ENCODE measurements around the gene KANK4. TPM values are rescaled to one million over a fixed set of nuclear protein-coding genes. Genes with fewer than 3 reads are reported as not detected.

KANK4 gene
- total and polyA plus RNA-seq, 12 donors: 0.04 to 0.61 (median 0.19) TPM

GRCh38 chr1:62362926-62363325, 43.7 kb upstream of the KANK4 start:
- DNase-seq (no peak), ATAC-seq (no peak)
- Histone ChIP-seq H3K4me1 (no peaks in the 10 kb centered on the region), H3K27me3 (no peaks in the 10 kb centered on the region), H3K4me3 (no peak overlapping the region), H3K36me3 (no peaks in the 10 kb centered on the region), H3K27ac (no peak overlapping the region), H3K9me3 (peaks cover 0 to 11% (median 0%) of the 10 kb centered on the region in 11 donors)
- intact Hi-C loops (cut with DNase I): no loop called here
- no peak for TF ChIP-seq CTCF (IDR thresholded peaks at IDR 0.05)
- WGBS, 2 donors: 62 to 76% methylated on average over 3 of the region's 3 CpGs

GRCh38 chr1:62362061-62362917, 43.1 kb upstream of the KANK4 start:
- ATAC-seq: no peak
- no peak for TF ChIP-seq CTCF (IDR thresholded peaks at IDR 0.05)
- WGBS, 2 donors: 82 to 85% methylated on average over 11 of the region's 11 CpGs
- no peak overlapping the region for H3K4me3 ChIP-seq
- no peaks in the 10 kb centered on the region for H3K27me3 ChIP-seq
- H3K36me3 ChIP-seq: no peaks in the 10 kb centered on the region
- H3K9me3 ChIP-seq: peaks cover 0 to 10% (median 0%) of the 10 kb centered on the region in 11 donors
- intact Hi-C loops (cut with DNase I): no loop called here
- no peak for DNase-seq
- no peak overlapping the region for H3K27ac ChIP-seq
- no peaks in the 10 kb centered on the region for H3K4me1 ChIP-seq

- WGBS, 2 donors: 55 to 69% methylated on average over 4 of the region's 4 CpGs
- H3K9me3 ChIP-seq: peaks cover 0 to 1% (median 0%) of the 10 kb centered on the region in 11 donors
- ATAC-seq: peak in 1 of 8 donors; percentile 70
- DNase-seq: no peak
- TF ChIP-seq CTCF (IDR thresholded peaks at IDR 0.05): no peak
- H3K27ac ChIP-seq: no peak overlapping the region
- H3K36me3 ChIP-seq: no peaks in the 10 kb centered on the region
- H3K4me1 ChIP-seq: no peaks in the 10 kb centered on the region
- no peaks in the 10 kb centered on the region for H3K27me3 ChIP-seq
- H3K4me3 ChIP-seq: no peak overlapping the region
- intact Hi-C loops (cut with DNase I): no loop called here
Measured at GRCh38 chr1:62361431-62361830, 42.2 kb upstream of the KANK4 start.

GRCh38 chr1:62358665-62359373, 39.6 kb upstream of the KANK4 start:
- Histone ChIP-seq H3K9me3 (no peaks in the 10 kb centered on the region), H3K4me3 (no peak overlapping the region), H3K4me1 (no peaks in the 10 kb centered on the region), H3K36me3 (no peaks in the 10 kb centered on the region), H3K27ac (no peak overlapping the region), H3K27me3 (no peaks in the 10 kb centered on the region)
- intact Hi-C loops (cut with DNase I): no loop called here
- no peak for TF ChIP-seq CTCF (IDR thresholded peaks at IDR 0.05)
- no peak for DNase-seq
- WGBS, 2 donors: 88 to 91% methylated on average over 11 of the region's 11 CpGs
- no peak for ATAC-seq
